ENCODE data around the gene WDFY2. TPM values are rescaled to one million over a fixed set of nuclear protein-coding genes. Genes with fewer than 3 reads are reported as not detected.
"Not testable (repeated sequence)": the region's sequence is repeated elsewhere in the genome, so short reads cannot be mapped to it uniquely, and the experiment has no call there.

WDFY2 gene
- total RNA-seq, 1 donor from 2014 or later = 24.8 TPM

DNA sequence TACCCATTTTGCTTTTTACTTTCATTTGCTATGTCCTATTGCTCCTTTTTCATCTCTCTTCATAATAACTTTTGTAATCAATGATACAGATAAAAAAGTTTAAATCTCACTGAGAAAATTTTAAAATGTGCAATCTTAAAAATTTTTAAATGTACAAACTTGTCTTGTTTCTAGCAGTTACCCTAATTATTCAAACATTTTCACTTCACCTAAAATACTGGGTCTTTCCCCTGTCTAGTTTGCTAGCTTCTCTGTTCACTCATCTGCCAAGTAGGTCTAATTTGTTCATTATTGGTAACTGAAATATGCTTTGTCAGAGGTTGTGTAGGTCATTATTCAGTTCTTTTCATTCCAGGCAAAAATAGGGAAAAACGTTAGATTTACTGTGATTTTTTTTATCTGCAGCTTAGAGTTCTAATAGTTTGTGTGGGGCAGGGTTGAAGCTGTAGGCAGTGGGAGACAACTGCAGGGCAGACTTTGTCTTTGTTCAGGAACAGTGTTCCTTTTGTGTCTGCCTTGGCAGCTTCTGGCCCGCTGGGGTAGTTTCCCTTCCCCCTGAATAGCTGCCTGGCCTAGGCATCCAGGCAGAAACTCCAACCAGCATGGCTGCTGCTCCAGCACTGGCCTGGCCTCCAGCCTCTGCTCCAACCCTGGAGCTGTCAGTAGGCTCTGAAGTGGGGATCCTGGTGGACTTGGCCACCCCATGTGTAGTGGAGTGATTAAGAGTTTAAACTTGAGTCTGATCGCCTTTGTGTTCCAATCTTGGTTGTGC is 48.5 kb downstream of the WDFY2 start:
- DNase-seq = peak; percentile 56

DNA sequence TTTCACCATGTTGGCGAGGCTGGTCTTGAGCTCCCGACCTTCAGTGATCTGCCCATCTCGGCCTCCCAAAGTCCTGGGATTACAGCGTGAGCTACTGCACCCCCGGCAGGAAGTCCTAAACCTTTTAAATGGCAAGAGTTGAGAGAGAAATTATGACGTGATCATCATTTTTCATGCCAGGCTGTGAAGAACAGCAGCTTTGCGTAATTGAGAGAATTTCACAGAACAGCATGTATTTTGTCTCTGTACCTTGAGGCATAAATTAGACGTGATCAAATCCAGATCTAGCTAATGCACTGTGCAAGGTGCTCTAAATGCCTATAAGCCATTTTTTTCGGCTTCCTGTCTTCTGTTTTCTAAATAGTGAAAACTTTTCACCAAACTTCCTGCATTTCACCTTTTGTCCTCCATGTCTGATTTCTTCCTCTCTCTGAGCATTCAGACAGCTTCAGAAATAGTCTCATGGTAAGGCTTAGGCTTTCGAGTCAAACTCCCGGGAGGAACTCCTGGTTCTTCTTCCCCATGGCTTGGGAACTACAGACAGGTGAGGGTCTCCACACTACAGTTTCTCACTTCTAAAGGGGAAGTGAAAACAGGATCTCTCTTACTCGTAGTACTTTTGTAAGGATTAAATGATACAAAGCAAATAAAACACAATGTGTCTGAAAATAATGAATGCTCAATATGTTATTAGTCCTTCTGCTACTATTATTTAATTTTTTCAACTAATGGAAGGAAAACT is 51.0 kb downstream of the WDFY2 start:
- no peak for DNase-seq

DNA sequence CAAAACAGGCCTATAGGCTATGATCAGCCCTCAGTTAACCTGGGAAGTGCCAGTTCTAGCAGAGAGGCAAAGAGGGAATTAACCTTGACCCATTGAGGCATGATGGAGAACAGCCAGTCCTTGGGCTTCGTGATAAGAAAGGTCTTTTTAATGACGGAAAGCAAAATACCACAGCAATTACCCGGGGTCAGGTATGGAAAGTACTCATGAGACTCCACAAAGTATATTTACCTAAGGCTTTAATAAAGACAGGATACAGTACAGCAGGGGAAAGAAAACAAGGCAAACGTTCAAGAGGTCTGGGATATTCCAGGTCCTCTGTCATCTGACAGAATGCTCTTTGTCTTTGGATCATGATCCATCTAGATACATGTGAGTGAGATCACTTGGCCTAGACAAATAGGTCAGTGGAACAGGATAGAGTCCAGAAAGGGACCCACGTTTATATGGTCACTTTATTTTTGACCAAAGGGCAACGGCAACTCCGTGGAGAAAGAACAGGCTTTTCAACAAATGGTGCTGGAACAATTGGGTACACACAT is 52.2 kb downstream of the WDFY2 start:
- no peak for DNase-seq

GRCh38 chr13:51637852-51638215 is 53.6 kb downstream of the WDFY2 start:
- no peak for DNase-seq

- DNase-seq = no peak
Observed at GRCh38 chr13:51638216-51638871, 54.1 kb downstream of the WDFY2 start.

DNA sequence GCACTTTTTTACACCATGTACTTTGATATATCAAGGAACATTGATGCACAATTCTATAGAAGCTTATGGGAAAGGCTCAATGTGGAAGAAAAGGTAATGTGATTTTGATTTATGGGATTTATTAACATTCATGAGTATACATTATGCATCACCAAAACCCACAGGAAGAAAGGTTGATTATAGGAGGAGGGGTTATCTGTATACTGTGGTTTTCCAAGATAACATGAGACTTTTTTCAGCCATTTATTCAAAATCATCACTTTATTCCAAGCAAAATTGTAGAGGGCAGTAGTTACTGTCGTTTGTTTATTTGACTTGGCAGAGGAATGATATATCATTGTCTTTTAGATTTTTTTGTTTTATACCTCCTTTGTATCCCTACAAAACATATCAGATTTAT is 54.9 kb downstream of the WDFY2 start:
- DNase-seq = no peak

DNA sequence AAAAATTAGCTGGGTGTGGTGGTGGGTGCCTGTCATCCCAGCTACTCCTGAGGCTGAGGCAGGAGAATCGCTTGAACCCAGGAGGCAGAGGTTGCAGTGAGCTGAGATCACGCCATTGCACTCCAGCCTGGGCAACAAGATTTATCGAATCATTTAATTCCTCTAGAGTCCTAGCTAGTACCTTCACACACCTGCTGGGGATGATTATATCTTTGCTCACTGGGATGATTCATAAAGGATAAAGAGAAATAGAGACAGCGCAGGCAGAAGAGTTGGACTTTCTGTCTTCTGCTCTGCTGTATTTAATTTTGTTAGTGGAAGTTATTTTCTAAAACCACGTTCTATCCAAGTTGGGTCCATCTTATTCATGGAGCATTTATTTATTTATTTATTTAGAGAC is 56.4 kb downstream of the WDFY2 start:
- not testable (repeated sequence) for DNase-seq

DNA sequence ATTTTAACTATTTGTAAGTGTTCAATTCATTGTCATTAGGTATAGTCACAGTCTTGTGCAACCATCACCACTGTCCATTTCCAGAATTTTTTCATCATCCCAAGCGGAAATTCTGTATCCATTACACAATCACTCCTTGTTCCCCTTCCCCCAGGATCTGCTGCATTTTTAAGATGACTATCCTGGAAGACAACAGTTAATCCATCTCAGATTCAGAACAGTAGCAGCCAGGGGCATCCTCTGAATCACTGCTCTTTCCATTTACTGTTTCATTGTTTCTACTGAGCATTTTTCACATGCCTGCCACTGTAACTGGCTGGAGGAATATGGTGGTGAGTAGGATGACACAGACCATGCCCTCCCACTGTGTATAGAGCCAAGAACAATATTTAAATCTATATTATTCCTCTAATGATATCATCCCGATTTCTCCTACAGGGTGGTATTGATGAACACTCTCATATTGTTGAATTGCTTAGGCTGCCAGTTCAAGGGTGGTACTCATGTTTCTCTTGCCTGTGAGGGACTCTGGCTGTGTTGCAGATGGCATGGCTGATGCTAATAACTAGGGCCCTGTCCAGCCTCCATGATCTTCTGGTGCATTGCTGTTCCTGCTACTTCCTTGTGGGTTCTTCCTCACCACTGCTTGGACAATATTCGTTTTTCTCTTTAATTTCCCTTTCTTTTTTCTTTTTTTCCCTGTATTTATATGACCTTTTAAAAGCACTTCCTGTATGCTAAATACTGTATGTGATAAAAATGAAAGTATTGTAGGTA is 59.0 kb downstream of the WDFY2 start:
- no peak for DNase-seq

GRCh38 chr13:51643882-51644281 is 59.6 kb downstream of the WDFY2 start:
- no peak for DNase-seq

DNA sequence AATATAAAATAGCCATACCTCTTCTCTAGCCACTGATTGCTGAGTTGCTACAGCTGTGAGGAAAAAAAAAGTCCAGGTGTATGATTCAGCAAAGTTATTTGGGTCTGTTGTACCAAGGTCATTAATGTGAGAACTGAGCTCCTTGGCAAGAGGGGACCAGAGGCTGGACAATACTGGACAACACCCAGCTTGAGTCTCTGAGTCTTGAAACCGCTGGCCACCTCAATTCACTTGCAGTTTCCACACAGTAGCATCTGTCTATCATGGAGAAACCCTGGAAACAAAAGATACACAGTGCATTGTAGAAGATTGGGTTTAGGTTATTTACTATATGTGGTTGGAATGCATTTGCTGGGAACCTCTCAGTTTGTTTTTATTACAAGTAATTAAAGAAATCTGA is 60.4 kb downstream of the WDFY2 start:
- DNase-seq = no peak

DNA sequence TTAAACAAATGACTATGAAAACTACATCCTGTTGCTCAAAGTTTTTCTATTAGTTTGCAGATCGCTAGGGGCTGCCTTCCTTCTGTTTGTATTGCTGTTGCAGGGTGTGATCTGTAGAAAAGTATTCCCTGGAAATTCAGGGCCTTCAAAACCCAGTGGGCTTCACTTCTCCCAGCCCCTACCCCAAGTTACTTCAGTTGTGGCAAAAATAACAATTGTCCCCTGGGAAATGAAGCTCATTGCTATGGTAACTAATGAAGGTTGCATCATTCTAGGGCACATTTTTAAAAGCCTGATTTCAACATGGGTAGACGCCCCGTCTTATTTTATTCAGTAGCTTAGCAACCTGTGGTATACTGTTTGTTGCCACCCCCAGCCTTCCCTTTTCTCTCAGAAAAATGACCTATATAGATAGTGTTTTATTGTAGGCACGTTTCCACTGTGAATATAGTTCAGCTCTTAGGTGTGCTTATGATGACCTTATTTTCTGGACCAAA is 60.9 kb downstream of the WDFY2 start:
- peak; percentile 49 for DNase-seq

- no peak for DNase-seq
Observed at GRCh38 chr13:51645761-51646670, 61.8 kb downstream of the WDFY2 start.

- no peak for DNase-seq
Observed at GRCh38 chr13:51647067-51647466, 62.8 kb downstream of the WDFY2 start.

GRCh38 chr13:51652193-51652592 is 67.9 kb downstream of the WDFY2 start:
- not testable (repeated sequence) for DNase-seq

- DNase-seq = peak; percentile 24
Observed at GRCh38 chr13:51659276-51660127, 75.2 kb downstream of the WDFY2 start.

GRCh38 chr13:51660813-51661212 is 76.6 kb downstream of the WDFY2 start:
- no peak for DNase-seq

DNA sequence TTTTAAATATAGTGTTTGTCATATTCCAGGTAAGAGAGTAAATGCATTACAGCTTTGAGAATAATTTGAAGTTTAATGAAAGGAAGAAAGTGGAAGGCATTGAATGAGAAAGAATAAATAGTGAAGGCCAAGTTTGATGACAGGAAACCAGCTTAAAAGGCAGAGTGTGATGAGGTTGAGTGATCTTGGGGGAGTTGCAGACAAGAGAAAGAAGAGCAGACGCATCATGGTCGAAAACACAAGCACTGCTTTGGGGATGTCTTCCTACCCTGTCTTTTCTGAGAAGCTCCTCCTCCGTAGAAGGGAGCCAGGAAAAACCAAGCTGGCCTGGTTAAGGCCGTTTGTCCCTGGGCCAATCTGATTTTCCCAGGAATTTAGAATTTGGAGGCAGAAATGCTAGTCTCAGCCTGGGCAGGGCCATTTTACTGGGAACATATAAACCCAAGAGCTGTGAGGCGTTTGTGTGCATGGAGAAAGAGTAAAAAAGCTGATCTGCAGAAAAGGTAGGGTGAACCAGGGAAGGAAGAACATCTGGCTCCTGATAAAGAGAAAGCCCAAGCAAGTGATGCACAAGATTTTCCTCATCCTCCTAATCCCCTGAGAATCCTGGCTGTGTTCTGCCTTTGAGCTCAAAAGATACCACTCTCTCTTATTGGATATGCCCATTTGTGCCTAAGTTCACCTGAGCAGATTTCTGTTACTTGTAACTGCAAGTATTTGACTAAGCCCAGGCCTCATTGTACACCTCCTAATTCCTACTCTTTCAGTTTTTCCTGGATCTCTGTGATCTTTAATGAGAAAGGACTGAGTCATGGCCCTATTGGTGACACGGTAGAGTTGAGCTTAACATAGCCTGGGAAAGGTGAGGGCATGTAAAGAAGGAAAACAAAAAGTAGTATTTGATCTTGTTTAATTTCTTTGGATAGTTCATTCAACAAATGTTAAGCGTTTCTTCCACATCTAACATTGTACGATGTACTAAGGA is 80.0 kb downstream of the WDFY2 start:
- DNase-seq = no peak

DNA sequence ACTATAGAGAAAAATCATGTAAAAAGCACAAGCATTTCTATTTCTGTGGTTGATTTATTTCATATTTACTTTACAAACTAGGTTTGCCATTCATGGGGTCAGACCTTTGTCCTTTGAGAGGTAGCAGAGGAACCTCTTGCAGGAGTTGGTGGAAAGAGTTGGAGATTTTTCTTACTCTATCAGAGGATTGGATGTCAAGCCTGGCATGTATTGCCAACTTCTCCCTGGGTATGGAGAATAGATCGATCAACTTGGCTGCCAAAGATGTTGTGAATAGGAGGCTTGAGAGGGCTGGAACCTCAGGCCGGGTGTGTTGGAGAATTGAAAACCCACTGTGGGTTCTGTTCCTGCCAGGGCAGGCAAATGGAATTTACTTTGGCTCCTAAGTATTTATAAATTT is 81.2 kb downstream of the WDFY2 start:
- DNase-seq = no peak

DNA sequence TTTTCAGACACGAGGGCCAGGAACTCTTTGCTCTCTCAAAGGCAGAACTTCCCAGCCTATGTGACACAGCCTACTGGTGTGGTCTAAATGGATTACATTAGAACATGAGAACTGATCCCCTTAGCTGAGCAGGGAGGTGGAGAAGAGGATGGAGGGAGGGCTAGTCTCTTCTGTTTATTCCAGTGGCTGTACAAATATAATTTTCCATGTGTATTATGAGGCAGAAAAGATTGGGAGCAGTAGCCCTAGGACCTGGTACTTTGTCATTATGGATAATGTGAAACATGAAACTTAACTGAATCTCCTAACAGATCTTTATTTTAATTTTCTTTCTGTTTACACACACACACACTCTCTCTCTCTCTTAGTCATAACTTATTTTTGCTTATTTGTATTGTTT is 82.1 kb downstream of the WDFY2 start:
- no peak for DNase-seq

All from tongue (tissue), 2 donors.